DOHH2 (cell line): Measurements from ENCODE around the gene CUZD1.

ENCODE experiments used
- H3F3A ChIP-seq: fragments of 200-600 bp; sonication (generic), shearing (Covaris generic); 2 replicates; pipeline ENCODE4 v1.6.0; 2016; ENCODE audit warnings: antibody characterized with exemption, mild to moderate bottlenecking; ENCODE audit not compliant: control insufficient read depth, insufficient read depth
- H3K27ac ChIP-seq: fragments of 200-600 bp; sonication (generic); 2 replicates; pipeline ENCODE4 v1.5.1; 2014; ENCODE audit warnings: low read depth, mild to moderate bottlenecking, low read length, moderate library complexity
- H3K27me3 ChIP-seq: fragments of 200-600 bp; sonication (generic); 2 replicates; pipeline ENCODE4 v1.6.1; 2014; ENCODE audit warnings: mild to moderate bottlenecking, low read length, mixed read lengths; ENCODE audit not compliant: control insufficient read depth
- H3K36me3 ChIP-seq: fragments of 200-600 bp; sonication (generic); 2 replicates; pipeline ENCODE4 v1.6.1; 2014; ENCODE audit warnings: mild to moderate bottlenecking, low read length, moderate library complexity, mixed read lengths; ENCODE audit not compliant: control insufficient read depth
- H3K4me1 ChIP-seq: fragments of 200-600 bp; sonication (generic); 2 replicates; pipeline ENCODE4 v1.6.1; 2014; ENCODE audit warnings: mild to moderate bottlenecking, low read length, mixed read lengths; ENCODE audit not compliant: control insufficient read depth
- H3K4me2 ChIP-seq: fragments of 200-600 bp; sonication (generic); 2 replicates; pipeline ENCODE4 v1.6.0; 2014; ENCODE audit warnings: mild to moderate bottlenecking, low read length, moderate library complexity
- H3K4me3 ChIP-seq: fragments of 200-600 bp; sonication (generic); 2 replicates; pipeline ENCODE4 v1.5.1; 2014; ENCODE audit warnings: mild to moderate bottlenecking, low read length, mixed read lengths
- H3K79me2 ChIP-seq: fragments of 200-600 bp; sonication (generic); 2 replicates; pipeline ENCODE4 v1.6.1; 2014; ENCODE audit warnings: mild to moderate bottlenecking, low read length, mixed read lengths; ENCODE audit not compliant: control insufficient read depth
- H3K9me2 ChIP-seq: fragments of 200-600 bp; sonication (generic); replicated peaks from 2 replicates; pipeline ENCODE4 v1.6.1; 2014; ENCODE audit warnings: mild to moderate bottlenecking, low read length, mixed read lengths; ENCODE audit not compliant: control insufficient read depth
- H3K9me3 ChIP-seq: fragments of 200-600 bp; sonication (generic); 2 replicates; pipeline ENCODE4 v1.6.1; 2014; ENCODE audit warnings: antibody characterized with exemption, low read length, mixed read lengths; ENCODE audit not compliant: control insufficient read depth, insufficient read depth
- H4K20me1 ChIP-seq: fragments of 200-600 bp; sonication (generic); 2 replicates; pipeline ENCODE4 v1.6.0; 2014; ENCODE audit warnings: low read depth, mild to moderate bottlenecking, antibody characterized with exemption, low read length, moderate library complexity; ENCODE audit not compliant: control insufficient read depth, insufficient read depth
- EZH2phosphoT487 ChIP-seq: fragments of 200-600 bp; sonication (generic); IDR thresholded peaks from 2 replicates; pipeline ENCODE4 v1.6.1; 2017; ENCODE audit warnings: borderline replicate concordance, mild to moderate bottlenecking, antibody characterized with exemption, low read length, moderate library complexity, mixed read lengths
- TF ChIP-seq, protein P1 (sequence below): fragments of 200-600 bp; sonication (generic); IDR thresholded peaks from one replicate; pipeline ENCODE4 v1.5.1; 2014; ENCODE audit warnings: antibody characterized with exemption, mild to moderate bottlenecking, low read depth, low read length; ENCODE audit not compliant: poor library complexity, severe bottlenecking

CUZD1 gene

GRCh38 chr10:122828716-122829255, 16.9 kb downstream of the CUZD1 start:
- Histone ChIP-seq H3K4me1 (no peaks in the 10 kb centered on the region), H3K4me3 (no peak overlapping the region), H3K27ac (no peak overlapping the region), H3F3A (no peaks in the 10 kb centered on the region), H3K27me3 (peaks cover 6% of the 10 kb centered on the region), H3K4me2 (no peak overlapping the region), H3K9me3 (no peaks in the 10 kb centered on the region), H3K36me3 (peaks cover 5% of the 10 kb centered on the region), H4K20me1 (no peaks in the 10 kb centered on the region), H3K79me2 (no peaks in the 10 kb centered on the region), H3K9me2 (no peaks in the 10 kb centered on the region)
- TF ChIP-seq, protein P1, sequence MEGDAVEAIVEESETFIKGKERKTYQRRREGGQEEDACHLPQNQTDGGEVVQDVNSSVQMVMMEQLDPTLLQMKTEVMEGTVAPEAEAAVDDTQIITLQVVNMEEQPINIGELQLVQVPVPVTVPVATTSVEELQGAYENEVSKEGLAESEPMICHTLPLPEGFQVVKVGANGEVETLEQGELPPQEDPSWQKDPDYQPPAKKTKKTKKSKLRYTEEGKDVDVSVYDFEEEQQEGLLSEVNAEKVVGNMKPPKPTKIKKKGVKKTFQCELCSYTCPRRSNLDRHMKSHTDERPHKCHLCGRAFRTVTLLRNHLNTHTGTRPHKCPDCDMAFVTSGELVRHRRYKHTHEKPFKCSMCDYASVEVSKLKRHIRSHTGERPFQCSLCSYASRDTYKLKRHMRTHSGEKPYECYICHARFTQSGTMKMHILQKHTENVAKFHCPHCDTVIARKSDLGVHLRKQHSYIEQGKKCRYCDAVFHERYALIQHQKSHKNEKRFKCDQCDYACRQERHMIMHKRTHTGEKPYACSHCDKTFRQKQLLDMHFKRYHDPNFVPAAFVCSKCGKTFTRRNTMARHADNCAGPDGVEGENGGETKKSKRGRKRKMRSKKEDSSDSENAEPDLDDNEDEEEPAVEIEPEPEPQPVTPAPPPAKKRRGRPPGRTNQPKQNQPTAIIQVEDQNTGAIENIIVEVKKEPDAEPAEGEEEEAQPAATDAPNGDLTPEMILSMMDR, result no peak
- TF ChIP-seq EZH2phosphoT487, result no peak

GRCh38 chr10:122827302-122827701, 18.4 kb downstream of the CUZD1 start:
- Histone ChIP-seq H4K20me1 (no peaks in the 10 kb centered on the region), H3K9me2 (no peaks in the 10 kb centered on the region), H3K4me3 (no peak overlapping the region), H3K4me2 (no peak overlapping the region), H3K4me1 (no peaks in the 10 kb centered on the region), H3K9me3 (no peaks in the 10 kb centered on the region), H3F3A (no peaks in the 10 kb centered on the region), H3K27ac (no peak overlapping the region), H3K36me3 (0 out of 2 replicates have a peak, but pooled peaks cover 3% of the 10 kb centered on the region), H3K27me3 (peaks cover 6% of the 10 kb centered on the region), H3K79me2 (no peaks in the 10 kb centered on the region)
- no peak for TF ChIP-seq EZH2phosphoT487
- TF ChIP-seq, protein P1, result no peak

GRCh38 chr10:122822973-122823690, 22.5 kb downstream of the CUZD1 start:
- no peak overlapping the region for H3K4me2 ChIP-seq
- H3K9me3 ChIP-seq, result no peaks in the 10 kb centered on the region
- H3K27me3 ChIP-seq, result peaks cover 6% of the 10 kb centered on the region
- H3K27ac ChIP-seq, result no peak overlapping the region
- H3K4me1 ChIP-seq, result no peaks in the 10 kb centered on the region
- H3K4me3 ChIP-seq, result no peak overlapping the region
- no peaks in the 10 kb centered on the region for H3K79me2 ChIP-seq
- no peaks in the 10 kb centered on the region for H3K36me3 ChIP-seq
- H3F3A ChIP-seq, result no peaks in the 10 kb centered on the region
- H4K20me1 ChIP-seq, result no peaks in the 10 kb centered on the region
- H3K9me2 ChIP-seq, result no peaks in the 10 kb centered on the region
- TF ChIP-seq, protein P1, result no peak
- no peak for TF ChIP-seq EZH2phosphoT487
